H9 (cell line): Measurements from ENCODE around the gene TRMT6. TPM values are rescaled to one million over a fixed set of nuclear protein-coding genes. Genes with fewer than 3 reads are reported as not detected.

ENCODE experiments used
- DNase-seq: peaks from one replicate; pipeline ENCODE4 v3.0.0-alpha.2; 2017
- H2AFZ ChIP-seq: one replicate; pipeline ENCODE4 v1.6.1; 2013; ENCODE audit warnings: mild to moderate bottlenecking, low read length, control low read depth, moderate library complexity
- H2AK5ac ChIP-seq: 2 replicates; pipeline ENCODE4 v1.6.1; 2013; ENCODE audit warnings: low read length, control low read depth, mixed read lengths; ENCODE audit not compliant: insufficient read length
- H2BK120ac ChIP-seq: one replicate; pipeline ENCODE4 v1.6.1; 2013; ENCODE audit warnings: low read depth, mild to moderate bottlenecking, low read length, control low read depth, inconsistent platforms; ENCODE audit not compliant: poor library complexity, severe bottlenecking
- H2BK12ac ChIP-seq: 2 replicates; pipeline ENCODE4 v1.6.1; 2013; ENCODE audit warnings: low read length, control low read depth, mixed read lengths, low read depth; ENCODE audit not compliant: insufficient read length
- H2BK15ac ChIP-seq: 2 replicates; pipeline ENCODE4 v1.6.1; 2013; ENCODE audit warnings: low read depth, low read length, control low read depth
- H2BK20ac ChIP-seq: one replicate; pipeline ENCODE4 v1.6.1; 2013; ENCODE audit warnings: low read depth, mild to moderate bottlenecking, low read length, control low read depth, inconsistent platforms; ENCODE audit not compliant: poor library complexity, severe bottlenecking
- H2BK5ac ChIP-seq: 2 replicates; pipeline ENCODE4 v1.6.1; 2013; ENCODE audit warnings: low read length, control low read depth, mixed read lengths; ENCODE audit not compliant: insufficient read length
- H3K14ac ChIP-seq: 2 replicates; pipeline ENCODE4 v1.6.1; 2013; ENCODE audit warnings: low read length, control low read depth; ENCODE audit not compliant: insufficient read depth
- H3K18ac ChIP-seq: 2 replicates; pipeline ENCODE4 v1.6.1; 2013; ENCODE audit warnings: low read depth, mild to moderate bottlenecking, mixed read lengths, low read length, control low read depth; ENCODE audit not compliant: insufficient read length
- H3K23ac ChIP-seq: 2 replicates; pipeline ENCODE4 v1.6.1; 2013; ENCODE audit warnings: low read length, control low read depth, mixed read lengths, low read depth; ENCODE audit not compliant: insufficient read length
- H3K23me2 ChIP-seq: 2 replicates; pipeline ENCODE4 v1.6.1; 2013; ENCODE audit warnings: low read depth, mild to moderate bottlenecking, mixed read lengths, low read length, control low read depth; ENCODE audit not compliant: insufficient read length, poor library complexity, severe bottlenecking
- H3K27ac ChIP-seq: 2 replicates; pipeline ENCODE4 v1.5.1; 2013; ENCODE audit warnings: low read length, control low read depth, mixed read lengths, low read depth; ENCODE audit not compliant: insufficient read length
- H3K27me3 ChIP-seq: 2 replicates; pipeline ENCODE4 v1.6.1; 2013; ENCODE audit warnings: low read length, control low read depth, inconsistent platforms; ENCODE audit not compliant: insufficient read depth
- H3K4ac ChIP-seq: 2 replicates; pipeline ENCODE4 v1.6.1; 2013; ENCODE audit warnings: low read depth, mild to moderate bottlenecking, control low read depth, inconsistent platforms, low read length, moderate library complexity
- H3K4me1 ChIP-seq: 2 replicates; pipeline ENCODE4 v1.6.1; 2013; ENCODE audit warnings: low read length, control low read depth, inconsistent platforms; ENCODE audit not compliant: insufficient read depth
- H3K4me2 ChIP-seq: 2 replicates; pipeline ENCODE4 v1.6.1; 2013; ENCODE audit warnings: low read length, control low read depth, mixed read lengths; ENCODE audit not compliant: insufficient read length, insufficient read depth
- H3K56ac ChIP-seq: 2 replicates; pipeline ENCODE4 v1.6.1; 2013; ENCODE audit warnings: low read depth, mild to moderate bottlenecking, mixed read lengths, low read length, control low read depth; ENCODE audit not compliant: insufficient read length
- H3K79me1 ChIP-seq: 2 replicates; pipeline ENCODE4 v1.6.1; 2013; ENCODE audit warnings: low read depth, mild to moderate bottlenecking, moderate library complexity, low read length, control low read depth, inconsistent platforms; ENCODE audit not compliant: insufficient read depth, poor library complexity, severe bottlenecking
- H3K79me2 ChIP-seq: 2 replicates; pipeline ENCODE4 v1.6.1; 2013; ENCODE audit warnings: low read length, control low read depth, inconsistent platforms; ENCODE audit not compliant: insufficient read depth
- H3K9ac ChIP-seq: 2 replicates; pipeline ENCODE4 v1.6.1; 2013; ENCODE audit warnings: low read length, control low read depth, mixed read lengths; ENCODE audit not compliant: insufficient read length; ENCODE audit errors: extremely low read depth
- H3K9me3 ChIP-seq: one replicate; pipeline ENCODE4 v1.6.1; 2013; ENCODE audit warnings: low read depth, low read length, inconsistent platforms; ENCODE audit not compliant: control insufficient read depth
- H3T11ph ChIP-seq: one replicate; pipeline ENCODE4 v1.6.1; 2013; ENCODE audit warnings: mild to moderate bottlenecking, low read length, control low read depth, inconsistent platforms
- H4K20me1 ChIP-seq: one replicate; pipeline ENCODE4 v1.6.1; 2013; ENCODE audit not compliant: control insufficient read depth, insufficient read length, insufficient read depth
- H4K5ac ChIP-seq: 2 replicates; pipeline ENCODE4 v1.6.1; 2013; ENCODE audit warnings: low read depth, mild to moderate bottlenecking, mixed read lengths, low read length, control low read depth; ENCODE audit not compliant: insufficient read length
- H4K8ac ChIP-seq: replicated peaks from 2 replicates; pipeline ENCODE4 v1.6.1; 2013; ENCODE audit warnings: low read length, control low read depth, mixed read lengths, low read depth; ENCODE audit not compliant: insufficient read length
- H4K91ac ChIP-seq: 2 replicates; pipeline ENCODE4 v1.6.1; 2013; ENCODE audit warnings: low read depth, mild to moderate bottlenecking, moderate library complexity, mixed read lengths, low read length, control low read depth; ENCODE audit not compliant: insufficient read length
- H3K27ac Mint-ChIP-seq, 3 experiments: 2 replicates in 2 of 3; 3 replicates in 1 of 3; pipeline ENCODE4 v1.8.0; 2020 to 2021; ENCODE audit warnings: mixed read lengths in 3 of 3, mild to moderate bottlenecking in 1 of 3, moderate library complexity in 1 of 3
- H3K27me3 Mint-ChIP-seq: 2 replicates; pipeline ENCODE4 v1.8.0; 2021; ENCODE audit warnings: low read depth, mild to moderate bottlenecking, moderate library complexity, mixed read lengths
- H3K36me3 Mint-ChIP-seq, 3 experiments: 2 replicates in 2 of 3; 3 replicates in 1 of 3; pipeline ENCODE4 v1.8.0; 2020 to 2021; ENCODE audit warnings: low read depth in 3 of 3, mixed read lengths in 3 of 3; ENCODE audit not compliant: insufficient read depth in 1 of 3
- H3K4me1 Mint-ChIP-seq, 2 experiments: 2 replicates each; pipeline ENCODE4 v1.8.0; 2020; ENCODE audit warnings: mixed read lengths in 2 of 2
- H3K4me3 Mint-ChIP-seq, 2 experiments: 2 replicates in 1 of 2; 3 replicates in 1 of 2; pipeline ENCODE4 v1.8.0; 2020 to 2021; ENCODE audit warnings: mild to moderate bottlenecking in 2 of 2, mixed read lengths in 2 of 2, moderate library complexity in 1 of 2
- H3K9me3 Mint-ChIP-seq, 2 experiments: 2 replicates in 1 of 2; 3 replicates in 1 of 2; pipeline ENCODE4 v1.8.0; 2020; ENCODE audit warnings: mild to moderate bottlenecking in 2 of 2, mixed read lengths in 2 of 2, moderate library complexity in 1 of 2
- CTCF ChIP-seq: fragments of 200-600 bp; sonication (generic); conservative IDR thresholded peaks from 3 replicates; pipeline ENCODE4 v1.8.0; 2021; ENCODE audit warnings: antibody characterized with exemption, mild to moderate bottlenecking
- WGBS: extraction: QIAGEN DNeasy Blood & Tissue Kit; methylation state at CpG from one replicate; pipeline ENCODE4 v1.1.7; 2013; ENCODE audit warnings: missing lambda C conversion rate, low lambda C conversion rate, mixed read lengths; ENCODE audit not compliant: insufficient read length; ENCODE audit errors: extremely low coverage; 5-methylcytosine and 5-hydroxymethylcytosine counted together
- total RNA-seq: library from RNA; stranded (reverse); gene quantifications from 2 replicates; pipeline ENCODE4 v1.2.1, GENCODE V29; 2021

TRMT6 gene
- total RNA-seq, 1 experiment from 2014 or later: 34.4 TPM

GRCh38 chr20:5979801-5980200, 29.5 kb upstream of the TRMT6 start:
- Histone ChIP-seq H4K8ac (no peak overlapping the region), H2AK5ac (no peak overlapping the region), H2BK15ac (no peak overlapping the region), H4K5ac (no peak overlapping the region), H3K56ac (no peak overlapping the region), H2BK120ac (no peak overlapping the region), H4K20me1 (no peaks in the 10 kb centered on the region), H2BK12ac (no peak overlapping the region), H3K14ac (no peak overlapping the region), H3K4me1 (no peaks in the 10 kb centered on the region), H3K23ac (no peak overlapping the region), H3K27ac (no peak overlapping the region), H3T11ph (no peak overlapping the region), H2BK20ac (no peak overlapping the region), H2AFZ (no peak overlapping the region), H3K9me3 (no peaks in the 10 kb centered on the region), H2BK5ac (no peak overlapping the region), H3K79me2 (no peaks in the 10 kb centered on the region), H3K79me1 (no peaks in the 10 kb centered on the region), H3K4ac (no peak overlapping the region), H3K4me2 (no peak overlapping the region), H3K27me3 (no peaks in the 10 kb centered on the region), H3K18ac (no peak overlapping the region), H4K91ac (no peak overlapping the region), H3K23me2 (no peaks in the 10 kb centered on the region), H3K9ac (no peak overlapping the region)
- WGBS: no CpG with 5 or more reads among the region's 4 CpGs
- no peak for DNase-seq
- TF ChIP-seq CTCF: no peak
- H3K9me3 Mint-ChIP-seq: no peaks in the 10 kb centered on the region
- H3K27ac Mint-ChIP-seq: no peak overlapping the region
- no peaks in the 10 kb centered on the region for H3K4me1 Mint-ChIP-seq
- H3K4me3 Mint-ChIP-seq: no peak overlapping the region
- no peaks in the 10 kb centered on the region for H3K27me3 Mint-ChIP-seq
- H3K36me3 Mint-ChIP-seq: peaks cover 24 to 63% (median 53%) of the 10 kb centered on the region in 3 experiments; a peak in 6 of 7 replicates
